ENCODE data around the gene CAND1. TPM values are rescaled to one million over a fixed set of nuclear protein-coding genes. Genes with fewer than 3 reads are reported as not detected.

The CAND1 gene
- total RNA-seq, 1 experiment from 2014 or later = 155 TPM

DNA sequence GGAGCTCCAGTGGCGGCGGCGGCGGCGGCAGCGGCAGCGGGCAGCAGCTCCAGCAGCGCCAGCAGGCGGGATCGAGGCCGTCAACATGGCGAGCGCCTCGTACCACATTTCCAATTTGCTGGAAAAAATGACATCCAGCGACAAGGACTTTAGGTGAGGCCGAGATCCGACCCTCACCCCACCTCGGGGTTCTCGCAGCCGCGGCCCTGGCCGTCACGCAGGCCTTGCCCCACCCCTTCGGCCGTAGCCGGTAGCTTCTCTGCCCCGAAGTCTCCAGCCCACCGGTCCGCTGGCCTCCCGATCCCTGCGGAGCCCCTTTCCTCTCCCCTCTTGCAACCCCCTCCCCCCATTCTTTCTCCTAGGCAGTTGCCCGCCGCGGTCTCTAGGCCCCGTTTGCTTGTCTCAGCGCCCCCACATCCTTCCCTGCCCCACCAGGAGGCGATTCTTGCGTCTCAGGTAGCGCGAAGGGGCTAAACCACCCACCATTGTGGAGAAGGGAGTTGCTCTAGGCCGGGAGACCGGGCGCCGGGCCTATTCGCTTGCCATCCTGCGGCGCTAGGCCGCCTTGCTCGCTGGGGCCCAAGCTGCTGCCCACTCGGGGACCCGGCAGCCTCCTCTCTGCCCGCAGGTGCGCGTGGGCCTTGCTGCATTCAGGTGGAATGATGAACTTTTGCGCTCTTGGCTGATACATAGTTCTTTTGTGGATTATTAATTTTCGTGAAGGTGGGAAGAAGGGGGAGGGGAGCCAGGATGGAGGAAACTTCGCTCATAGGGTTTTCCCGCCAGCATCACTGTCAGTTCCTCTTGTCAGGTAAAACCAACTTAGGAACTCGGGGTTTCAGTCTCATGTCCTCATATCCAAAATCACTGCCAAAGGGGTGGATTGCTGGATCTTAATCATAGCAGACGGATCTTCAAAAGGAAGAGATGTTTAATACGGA lies 745 bp downstream of the CAND1 start:
- Histone ChIP-seq H3K9me2 (ENCODE audit: insufficient read depth) (no peaks in the 10 kb centered on the region), H3K27me3 (ENCODE audit: insufficient read depth, low read length) (no peaks in the 10 kb centered on the region), H3K4me1 (ENCODE audit: control insufficient read depth in 1 of 2, insufficient read depth in 2 of 2, low read length in 2 of 2) (peaks cover 11 to 23% of the 10 kb centered on the region in 2 experiments), H3K36me3 (ENCODE audit: control insufficient read depth in 1 of 2, insufficient read depth in 2 of 2, low read length in 2 of 2) (0 out of 4 replicates have a peak, but pooled peaks cover 0 to 5% of the 10 kb centered on the region in 2 experiments), H3K9ac (ENCODE audit: low read length) (peak overlapping the region; percentile 96), H3K27ac (ENCODE audit: low read depth, low read length) (peak overlapping the region; percentile 99), H3K79me2 (ENCODE audit: insufficient read depth, low read length) (peaks cover 55% of the 10 kb centered on the region), H3K4me3 (replicated peaks in 1 of 2; ENCODE audit: low read depth in 1 of 2, low read length in 2 of 2) (peak overlapping the region; percentile 72 to 95), H2AFZ (ENCODE audit: low read depth, low read length, poor library complexity, severe bottlenecking) (no peak overlapping the region), H3K9me3 (ENCODE audit: control insufficient read depth in 1 of 2, insufficient read depth in 1 of 2, low read depth in 1 of 2, low read length in 2 of 2) (no peaks in the 10 kb centered on the region), H3K4me2 (ENCODE audit: low read length) (peak overlapping the region; percentile 96), H4K20me1 (ENCODE audit: insufficient read depth) (peaks cover 18% of the 10 kb centered on the region)
- ATAC-seq = peak; percentile 23
- intact Hi-C loops (cut with micrococcal nuclease) = no loop called here
- TF ChIP-seq SP1 (IDR thresholded peaks at IDR 0.05; ENCODE audit: low read depth) (no peak), POLR2AphosphoS5 (IDR thresholded peaks at IDR 0.05; ENCODE audit: low read depth, low read length) (peak; percentile 13; the same call in 1 of the 2 replicates), JUND (IDR thresholded peaks at IDR 0.05) (no peak), SIN3A (IDR thresholded peaks at IDR 0.05; ENCODE audit: low read depth) (no peak; the same call in 1 of the 2 replicates), ZFX (IDR thresholded peaks at IDR 0.05) (peak; percentile 92)
- TF ChIP-seq, protein P1, sequence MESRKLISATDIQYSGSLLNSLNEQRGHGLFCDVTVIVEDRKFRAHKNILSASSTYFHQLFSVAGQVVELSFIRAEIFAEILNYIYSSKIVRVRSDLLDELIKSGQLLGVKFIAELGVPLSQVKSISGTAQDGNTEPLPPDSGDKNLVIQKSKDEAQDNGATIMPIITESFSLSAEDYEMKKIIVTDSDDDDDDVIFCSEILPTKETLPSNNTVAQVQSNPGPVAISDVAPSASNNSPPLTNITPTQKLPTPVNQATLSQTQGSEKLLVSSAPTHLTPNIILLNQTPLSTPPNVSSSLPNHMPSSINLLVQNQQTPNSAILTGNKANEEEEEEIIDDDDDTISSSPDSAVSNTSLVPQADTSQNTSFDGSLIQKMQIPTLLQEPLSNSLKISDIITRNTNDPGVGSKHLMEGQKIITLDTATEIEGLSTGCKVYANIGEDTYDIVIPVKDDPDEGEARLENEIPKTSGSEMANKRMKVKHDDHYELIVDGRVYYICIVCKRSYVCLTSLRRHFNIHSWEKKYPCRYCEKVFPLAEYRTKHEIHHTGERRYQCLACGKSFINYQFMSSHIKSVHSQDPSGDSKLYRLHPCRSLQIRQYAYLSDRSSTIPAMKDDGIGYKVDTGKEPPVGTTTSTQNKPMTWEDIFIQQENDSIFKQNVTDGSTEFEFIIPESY (IDR thresholded peaks at IDR 0.05; ENCODE audit: extremely low read depth, insufficient replicate concordance, low read length) = no peak
- no TSS peak for BruUV-seq (replicated peaks)
- POLR2A ChIA-PET = interaction anchor here (1.1 to 2.8 kb wide), 4 partner anchors 9 to 34 kb away, joined by 3 to 16 read pairs (median 4); no protein-coding TSS in a partner anchor
- CTCF ChIA-PET = interaction anchor here (1.0 kb wide), 1 partner anchor 16 kb away, joined by 4 read pairs; no protein-coding TSS in a partner anchor
- no peak for DNase-seq (ENCODE audit: low read depth, low spot score)
- RAD21 ChIA-PET (ENCODE audit: low non-redundant PET in 1 of 2, low total read pairs in 2 of 2, uncharacterized antibody in 2 of 2, unreplicated experiment in 2 of 2) = interaction anchor here in 1 of 2 experiments (1.1 kb wide), 1 partner anchor 8 kb away, joined by 3 read pairs; no protein-coding TSS in a partner anchor
